HG03060 (cell line): ENCODE results near the gene RNU1-4.
A peak's percentile ranks its signal among the peaks of the same experiment; 100 is the strongest.
"Not testable (repeated sequence)": the region's sequence is repeated elsewhere in the genome, so short reads cannot be mapped to it uniquely, and the experiment has no call there.

ENCODE experiments used
- ATAC-seq: cut with Tn5 transposase; IDR thresholded peaks from one replicate; pipeline ENCODE4 v1.9.1; 2021; ENCODE audit warnings: low read depth, moderate number of reproducible peaks; ENCODE audit not compliant: unreplicated experiment

Gene RNU1-4

GRCh38 chr1:16740047-16740964 is at the start of gene RNU1-4:
TSS of gene RNU1-4 (plus strand) at chr1:16740516.
- peak; percentile 95 for ATAC-seq

GRCh38 chr1:16690971-16691682 is 49.2 kb upstream of the RNU1-4 start:
- ATAC-seq: not testable (repeated sequence)

- not testable (repeated sequence) for ATAC-seq
Measured at GRCh38 chr1:16692283-16692682, 48.0 kb upstream of the RNU1-4 start.

GRCh38 chr1:16692717-16693448 is 47.4 kb upstream of the RNU1-4 start:
- not testable (repeated sequence) for ATAC-seq

GRCh38 chr1:16693449-16694307 is 46.6 kb upstream of the RNU1-4 start:
- ATAC-seq: not testable (repeated sequence)

GRCh38 chr1:16694308-16694702 is 46.0 kb upstream of the RNU1-4 start:
- ATAC-seq: not testable (repeated sequence)

GRCh38 chr1:16696507-16697150 is 43.7 kb upstream of the RNU1-4 start:
- ATAC-seq: not testable (repeated sequence)

GRCh38 chr1:16697152-16697551 is 43.2 kb upstream of the RNU1-4 start:
- not testable (repeated sequence) for ATAC-seq

GRCh38 chr1:16699440-16699839 is 40.9 kb upstream of the RNU1-4 start:
- not testable (repeated sequence) for ATAC-seq

GRCh38 chr1:16700138-16700895 is 40.0 kb upstream of the RNU1-4 start:
- ATAC-seq: not testable (repeated sequence)

GRCh38 chr1:16701189-16701588 is 39.1 kb upstream of the RNU1-4 start:
- ATAC-seq: not testable (repeated sequence)

GRCh38 chr1:16702280-16702679 is 38.0 kb upstream of the RNU1-4 start:
- ATAC-seq: not testable (repeated sequence)

- not testable (repeated sequence) for ATAC-seq
Measured at GRCh38 chr1:16703141-16703540, 37.2 kb upstream of the RNU1-4 start.

- not testable (repeated sequence) for ATAC-seq
Measured at GRCh38 chr1:16703602-16704001, 36.7 kb upstream of the RNU1-4 start.

- ATAC-seq: not testable (repeated sequence)
Measured at GRCh38 chr1:16704076-16704475, 36.2 kb upstream of the RNU1-4 start.

- ATAC-seq: not testable (repeated sequence)
Measured at GRCh38 chr1:16704502-16705100, 35.7 kb upstream of the RNU1-4 start.

- ATAC-seq: not testable (repeated sequence)
Measured at GRCh38 chr1:16706302-16706701, 34.0 kb upstream of the RNU1-4 start.
